GM19463 (cell line): ENCODE data around the gene ZNF438.
"Not testable (repeated sequence)": the region's sequence is repeated elsewhere in the genome, so short reads cannot be mapped to it uniquely, and the experiment has no call there.

ENCODE experiments used
- ATAC-seq: cut with Tn5 transposase; IDR thresholded peaks from one replicate; pipeline ENCODE4 v1.9.1; 2021; ENCODE audit warnings: mild to moderate bottlenecking, moderate library complexity; ENCODE audit not compliant: unreplicated experiment

Gene ZNF438

GRCh38 chr10:31042670-31043069 is 11.0 kb upstream of the ZNF438 start:
- ATAC-seq = no peak

- ATAC-seq = no peak
Observed at GRCh38 chr10:31041011-31041410, 9.3 kb upstream of the ZNF438 start.

- not testable (repeated sequence) for ATAC-seq
Observed at GRCh38 chr10:31039006-31039405, 7.3 kb upstream of the ZNF438 start.

GRCh38 chr10:31037749-31038148 is 6.1 kb upstream of the ZNF438 start:
- ATAC-seq = no peak

- no peak for ATAC-seq
Observed at GRCh38 chr10:31036209-31036608, 4.5 kb upstream of the ZNF438 start.

- ATAC-seq = no peak
Observed at GRCh38 chr10:31035266-31035798, 3.7 kb upstream of the ZNF438 start.

- ATAC-seq = no peak
Observed at GRCh38 chr10:31034098-31034909, 2.6 kb upstream of the ZNF438 start.

- ATAC-seq = no peak
Observed at GRCh38 chr10:31033147-31033546, 1.5 kb upstream of the ZNF438 start.

- ATAC-seq = peak; percentile 79
Observed at GRCh38 chr10:31032258-31033132, 830 bp upstream of the ZNF438 start.

- ATAC-seq = no peak
Observed at GRCh38 chr10:31031205-31031557, 484 bp downstream of the ZNF438 start.

GRCh38 chr10:31030800-31031199 is 865 bp downstream of the ZNF438 start:
- no peak for ATAC-seq

- ATAC-seq = no peak
Observed at GRCh38 chr10:31030260-31030659, 1.4 kb downstream of the ZNF438 start.

- ATAC-seq = no peak
Observed at GRCh38 chr10:31028081-31028480, 3.6 kb downstream of the ZNF438 start.

- not testable (repeated sequence) for ATAC-seq
Observed at GRCh38 chr10:31026279-31026678, 5.4 kb downstream of the ZNF438 start.

- ATAC-seq = no peak
Observed at GRCh38 chr10:31025142-31025541, 6.5 kb downstream of the ZNF438 start.

GRCh38 chr10:31023558-31023957 is 8.1 kb downstream of the ZNF438 start:
- no peak for ATAC-seq

GRCh38 chr10:31020209-31020608 is 11.5 kb downstream of the ZNF438 start:
- no peak for ATAC-seq

- ATAC-seq = no peak
Observed at GRCh38 chr10:31018962-31019361, 12.7 kb downstream of the ZNF438 start.

GRCh38 chr10:31018356-31018750 is 13.3 kb downstream of the ZNF438 start:
- no peak for ATAC-seq

GRCh38 chr10:31017534-31018355 is 13.9 kb downstream of the ZNF438 start:
- ATAC-seq = no peak
